Activated CD4-positive, alpha-beta T cell treated with anti-CD3 and anti-CD28 coated beads, Interleukin-2, amount 50 U/mL, for 48 hours (primary cell): ENCODE results near the gene AEN.
"Not testable (repeated sequence)": the region's sequence is repeated elsewhere in the genome, so short reads cannot be mapped to it uniquely, and the experiment has no call there.

Source experiments
- DNase-seq, 2 experiments: peaks; one replicate each; pipeline ENCODE4 v3.0.0-alpha.2; 2020

Gene AEN

GRCh38 chr15:88615303-88616107 lies 5.6 kb upstream of the AEN start:
- no peak for DNase-seq

DNA sequence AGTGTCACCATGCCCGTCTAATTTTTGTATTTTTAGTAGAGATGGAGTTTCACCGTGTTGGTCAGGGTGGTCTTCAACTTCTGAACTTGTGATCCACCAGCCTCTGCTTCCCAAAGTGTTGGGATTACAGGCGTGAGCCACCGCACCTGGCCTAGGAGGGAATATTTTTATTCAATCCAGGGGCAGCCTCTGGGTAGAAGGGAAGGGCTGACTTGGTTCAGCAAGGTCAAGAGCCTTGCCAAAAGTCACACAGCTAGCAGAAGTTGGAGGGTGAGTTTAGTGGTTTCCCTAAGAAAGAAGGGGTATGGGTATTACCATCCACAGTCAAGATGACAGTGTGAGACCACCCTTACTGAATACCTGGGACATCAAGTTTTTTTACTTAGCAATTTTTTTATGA lies 4.9 kb upstream of the AEN start:
- no peak for DNase-seq

DNA sequence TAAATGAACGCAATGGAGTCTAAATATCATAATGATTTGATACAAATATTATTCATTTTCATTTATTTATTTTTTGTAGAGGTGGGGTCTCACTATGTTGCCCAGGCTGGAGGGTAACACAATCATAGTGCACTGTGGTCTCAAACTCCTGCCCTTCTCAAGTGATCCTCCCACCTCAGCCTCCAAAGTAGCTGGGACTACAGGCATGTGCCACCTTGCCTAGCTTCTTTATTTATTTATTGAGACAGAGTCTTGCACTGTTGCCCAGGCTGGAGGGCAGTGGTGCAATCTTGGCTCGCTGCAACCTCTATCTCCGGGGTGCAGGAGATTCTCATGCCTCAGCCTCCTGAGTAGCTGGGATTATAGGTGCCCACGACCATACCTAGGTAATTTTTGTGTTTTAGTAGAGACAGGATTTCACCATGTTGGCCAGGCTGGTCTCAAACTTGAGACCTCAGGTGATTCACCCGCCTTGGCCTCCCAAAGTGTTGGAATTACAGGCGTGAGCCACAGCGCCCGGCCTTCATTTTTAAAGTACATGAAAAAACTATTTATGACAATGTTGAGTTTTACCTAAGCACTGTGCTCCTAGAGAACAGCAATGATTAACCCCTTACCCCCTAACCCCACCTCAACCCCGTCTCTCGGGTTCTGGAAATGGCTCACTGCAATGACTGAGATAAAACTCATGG lies 4.0 kb upstream of the AEN start:
- DNase-seq, result no peak

- no peak for DNase-seq
These were observed 3.4 kb upstream of the AEN start for GRCh38 chr15:88617790-88618189.

DNA sequence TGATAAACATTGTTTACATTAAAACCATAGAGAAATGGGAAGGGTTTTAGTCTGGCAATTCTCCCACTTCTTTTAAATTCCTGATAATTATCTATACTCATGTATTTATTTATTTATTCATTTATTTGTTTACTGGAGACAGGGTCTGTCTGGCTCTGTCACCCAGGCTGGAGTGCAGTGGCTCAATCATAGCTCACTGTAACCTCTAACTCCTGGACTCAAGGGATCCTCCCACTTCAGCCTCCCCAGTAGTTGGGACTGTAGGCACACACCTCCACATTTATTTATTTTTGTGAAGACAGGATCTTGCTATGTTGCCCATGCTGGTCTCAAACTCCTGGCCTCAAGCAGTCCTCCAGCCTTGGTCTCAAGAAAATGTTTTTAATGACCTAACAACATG lies 2.5 kb upstream of the AEN start:
- no peak for DNase-seq

GRCh38 chr15:88619796-88620195 lies 1.3 kb upstream of the AEN start:
- no peak for DNase-seq

- peak; percentile 57 to 64 for DNase-seq
These were observed 857 bp downstream of the AEN start for GRCh38 chr15:88621789-88622604.

- DNase-seq, result no peak
These were observed 1.4 kb downstream of the AEN start for GRCh38 chr15:88622605-88622975.

GRCh38 chr15:88623061-88623460 lies 1.9 kb downstream of the AEN start:
- peak; percentile 73 to 81 for DNase-seq

GRCh38 chr15:88623632-88624031 lies 2.5 kb downstream of the AEN start:
- DNase-seq, result no peak

DNA sequence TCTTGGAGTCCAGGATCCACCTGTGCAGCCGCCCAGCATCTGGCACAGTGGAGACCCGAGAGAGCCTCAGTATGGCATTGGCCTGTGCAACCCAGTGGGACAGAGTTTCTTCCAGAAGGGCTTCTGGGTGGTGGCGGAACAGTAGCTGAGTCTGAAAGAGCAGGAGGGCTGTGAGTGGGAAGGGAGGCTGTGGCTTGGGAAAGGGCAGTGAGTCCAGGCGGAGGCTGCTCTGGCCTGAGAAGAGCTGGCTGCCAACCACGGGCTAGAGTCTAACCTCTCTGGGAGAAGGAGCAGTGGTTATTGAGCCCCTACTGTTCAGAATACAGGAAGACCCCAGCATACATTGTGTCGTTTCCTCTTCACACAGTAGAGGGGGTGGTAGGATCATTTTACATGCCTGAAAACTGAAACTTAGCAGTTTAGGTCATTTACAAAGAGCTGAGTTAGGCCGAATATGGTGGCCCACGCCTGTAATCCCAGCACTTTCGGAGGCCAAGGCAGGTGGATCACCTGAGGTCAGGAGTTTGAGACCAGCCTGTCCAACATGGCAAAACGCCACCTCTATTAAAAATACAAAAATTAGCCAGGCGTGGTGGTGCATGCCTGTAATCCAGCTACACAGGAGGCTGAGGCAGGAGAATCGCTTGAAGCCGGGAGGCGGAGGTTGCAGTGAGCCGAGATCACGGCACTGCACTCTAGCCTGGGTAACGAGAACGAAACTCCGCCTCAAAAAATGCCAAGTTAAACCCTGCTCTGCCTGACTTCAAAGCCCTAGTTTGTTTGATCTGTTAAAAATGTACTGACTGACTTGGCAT lies 3.2 kb downstream of the AEN start:
- peak in 1 of 2 experiments; percentile 37 for DNase-seq

DNA sequence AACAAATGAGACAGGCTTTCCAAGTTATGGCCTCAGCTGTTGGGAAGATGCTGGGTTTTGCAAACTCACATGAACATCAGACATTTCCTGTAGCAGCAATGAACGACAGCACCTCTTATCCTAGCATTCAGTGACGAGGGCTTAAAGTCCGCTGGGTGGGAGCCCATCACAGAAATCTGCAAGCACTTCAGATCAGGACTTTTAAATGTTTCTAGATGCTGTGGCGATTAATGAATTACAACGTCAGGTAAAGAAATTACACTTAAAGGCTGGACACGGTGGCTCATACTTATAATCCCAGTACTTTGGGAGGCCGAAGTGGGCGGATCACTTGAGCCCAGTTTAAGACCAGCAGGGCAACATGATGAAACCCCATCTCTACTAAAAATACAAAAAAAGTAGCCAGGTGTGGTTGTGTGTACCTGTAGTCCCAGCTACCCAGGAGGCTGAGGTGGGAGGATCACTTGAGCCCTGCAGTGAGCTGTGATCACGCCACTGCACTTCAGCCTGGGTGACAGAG lies 3.9 kb downstream of the AEN start:
- no peak for DNase-seq

DNA sequence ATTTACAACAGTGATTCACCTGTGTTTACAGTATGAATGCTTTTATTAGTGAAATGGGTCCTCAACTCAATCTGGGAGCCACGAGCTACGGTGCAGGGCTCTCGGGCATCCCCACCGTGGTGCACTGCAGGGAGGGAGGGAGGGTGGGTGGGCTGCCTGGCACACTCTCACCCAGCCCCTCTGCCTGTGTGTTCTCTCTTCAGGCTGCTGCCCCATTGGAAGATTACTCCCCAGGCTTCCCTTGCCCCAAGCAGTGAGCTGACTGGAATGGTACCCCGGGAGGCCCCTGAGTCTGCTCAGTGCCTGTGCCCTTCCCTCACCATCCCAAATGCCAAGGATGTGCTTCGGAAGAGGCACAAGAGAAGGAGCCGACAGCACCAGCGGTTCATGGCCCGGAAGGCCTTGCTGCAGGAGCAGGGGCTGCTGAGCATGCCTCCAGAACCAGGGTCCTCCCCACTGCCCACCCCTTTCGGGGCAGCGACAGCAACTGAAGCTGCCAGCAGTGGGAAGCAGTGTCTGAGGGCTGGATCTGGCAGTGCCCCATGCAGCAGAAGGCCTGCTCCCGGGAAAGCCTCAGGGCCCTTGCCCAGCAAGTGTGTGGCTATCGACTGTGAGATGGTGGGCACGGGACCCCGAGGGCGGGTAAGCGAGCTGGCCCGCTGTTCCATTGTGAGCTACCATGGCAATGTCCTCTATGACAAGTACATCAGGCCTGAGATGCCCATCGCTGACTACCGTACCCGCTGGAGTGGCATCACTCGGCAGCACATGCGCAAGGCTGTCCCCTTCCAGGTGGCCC lies 5.0 kb downstream of the AEN start:
- DNase-seq, result no peak

GRCh38 chr15:88627463-88627862 lies 6.3 kb downstream of the AEN start:
- peak; percentile 44 to 50 for DNase-seq

- DNase-seq, result no peak
These were observed 7.0 kb downstream of the AEN start for GRCh38 chr15:88628018-88628654.

DNA sequence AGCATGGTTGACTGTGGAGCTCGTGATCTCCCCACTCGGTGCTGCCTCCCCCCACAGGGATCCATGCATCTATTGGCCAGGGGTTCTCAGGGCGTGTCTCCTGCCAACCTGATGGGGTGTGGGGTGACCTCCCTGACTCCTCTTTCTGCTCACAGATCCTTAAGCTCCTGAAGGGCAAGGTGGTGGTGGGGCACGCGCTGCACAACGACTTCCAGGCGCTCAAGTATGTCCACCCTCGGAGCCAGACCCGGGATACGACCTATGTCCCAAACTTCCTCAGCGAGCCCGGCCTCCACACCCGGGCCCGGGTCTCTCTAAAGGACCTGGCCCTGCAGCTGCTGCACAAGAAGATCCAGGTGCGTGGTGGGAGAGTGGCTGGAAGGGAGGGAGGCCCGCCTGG lies 7.9 kb downstream of the AEN start:
- DNase-seq, result no peak

- no peak for DNase-seq
These were observed 9.1 kb downstream of the AEN start for GRCh38 chr15:88630141-88630721.

DNA sequence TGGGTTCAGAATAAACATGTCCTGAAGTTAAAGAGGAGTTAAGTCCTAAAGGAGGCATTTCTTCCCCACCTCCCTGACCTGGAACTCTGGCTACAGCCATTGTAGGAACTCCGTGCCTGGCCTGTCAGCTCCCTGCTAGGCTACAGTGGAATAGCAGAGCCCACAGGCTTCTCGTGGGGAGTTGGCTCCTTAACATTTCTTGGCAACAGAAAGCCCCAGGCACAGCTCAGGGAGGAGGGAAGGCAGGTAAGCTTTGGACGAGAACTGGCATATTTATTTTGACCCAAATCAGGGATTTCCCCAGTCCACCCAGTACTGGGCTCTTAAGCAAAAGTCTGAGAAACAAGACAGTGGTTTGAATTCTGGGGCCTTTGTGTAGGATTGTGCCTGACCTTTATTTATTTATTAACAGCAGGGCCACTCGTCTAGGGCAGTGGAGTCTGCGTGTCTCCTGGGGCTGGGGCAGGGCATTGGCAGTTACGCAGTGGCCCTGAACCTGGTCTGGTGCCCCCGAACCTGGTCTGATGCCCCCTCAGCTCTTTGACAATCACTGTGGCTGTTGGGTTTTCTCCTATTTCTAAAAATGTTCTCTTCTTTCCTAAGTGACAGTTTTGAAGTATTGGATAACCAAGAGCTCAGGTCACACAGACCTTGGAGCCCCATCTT lies 9.8 kb downstream of the AEN start:
- no peak for DNase-seq

GRCh38 chr15:88631464-88632028 lies 10.4 kb downstream of the AEN start:
- no peak for DNase-seq

GRCh38 chr15:88632797-88633196 lies 11.7 kb downstream of the AEN start:
- not testable (repeated sequence) for DNase-seq
